Measurements from ENCODE around the gene TLCD3B. TPM values are rescaled to one million over a fixed set of nuclear protein-coding genes. Genes with fewer than 3 reads are reported as not detected.
A peak's percentile ranks its signal among the peaks of the same experiment; 100 is the strongest.

Gene TLCD3B
- total RNA-seq, 4 donors from 2014 or later: 0.54 to 0.79 TPM; not detected in 2

DNA sequence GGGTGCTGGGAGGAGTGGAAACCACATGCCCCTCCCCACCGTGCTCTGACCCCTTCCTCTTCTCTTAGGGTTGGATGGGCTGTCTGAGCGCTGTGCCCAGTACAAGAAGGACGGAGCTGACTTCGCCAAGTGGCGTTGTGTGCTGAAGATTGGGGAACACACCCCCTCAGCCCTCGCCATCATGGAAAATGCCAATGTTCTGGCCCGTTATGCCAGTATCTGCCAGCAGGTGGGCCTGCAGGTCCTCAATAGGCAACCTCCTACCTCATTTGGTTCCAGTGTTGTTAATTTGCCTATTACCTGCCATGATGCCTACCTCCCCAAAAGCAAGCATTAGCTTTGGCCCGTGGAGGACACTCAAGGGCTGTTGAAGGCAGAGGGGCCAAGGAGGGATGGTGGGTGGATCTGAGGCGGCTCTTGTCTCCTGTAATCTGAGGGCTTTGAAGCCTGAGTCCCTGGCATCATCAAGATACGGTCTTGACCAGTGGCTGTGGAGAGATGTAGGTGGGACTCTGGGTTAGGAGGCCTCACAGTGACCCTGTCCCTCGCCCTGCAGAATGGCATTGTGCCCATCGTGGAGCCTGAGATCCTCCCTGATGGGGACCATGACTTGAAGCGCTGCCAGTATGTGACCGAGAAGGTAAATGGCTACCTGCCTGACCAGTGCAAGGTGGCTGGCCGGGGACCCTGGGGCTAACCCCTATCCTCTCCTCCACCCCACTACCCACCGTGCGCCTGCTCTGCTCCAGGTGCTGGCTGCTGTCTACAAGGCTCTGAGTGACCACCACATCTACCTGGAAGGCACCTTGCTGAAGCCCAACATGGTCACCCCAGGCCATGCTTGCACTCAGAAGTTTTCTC is 37.9 kb upstream of the TLCD3B start:
- H3K4me3 ChIP-seq (replicated peaks in 1 of 3): no peak overlapping the region
- H3K36me3 ChIP-seq: peaks cover 48 to 59% of the 10 kb centered on the region in 2 donors

DNA sequence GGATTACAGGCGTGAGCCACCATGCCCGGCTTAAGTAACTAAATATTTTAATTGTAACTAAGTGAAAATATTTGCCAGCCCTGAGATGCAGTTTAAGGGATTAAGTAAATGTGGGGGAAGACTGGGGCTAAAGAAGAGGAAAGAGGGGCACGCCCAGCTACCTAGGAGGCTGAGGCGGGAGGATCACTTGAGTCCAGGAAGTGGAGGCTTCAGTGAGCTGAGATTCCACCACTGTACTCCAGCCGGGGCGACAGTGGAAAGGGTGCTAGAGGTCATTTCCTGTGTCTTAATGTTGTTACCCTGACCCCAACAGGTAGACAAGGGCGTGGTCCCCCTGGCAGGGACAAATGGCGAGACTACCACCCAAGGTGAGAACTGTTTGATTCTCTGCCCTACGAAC is 37.3 kb upstream of the TLCD3B start:
- peaks cover 22 to 36% of the 10 kb centered on the region in 2 donors for H3K4me1 ChIP-seq
- H3K27ac ChIP-seq: no peak overlapping the region
- H3K36me3 ChIP-seq: peaks cover 48 to 59% of the 10 kb centered on the region in 2 donors
- no peaks in the 10 kb centered on the region for H3K27me3 ChIP-seq
- DNase-seq: no peak
- no peak overlapping the region for H3K4me3 ChIP-seq (replicated peaks in 1 of 3)
- intact Hi-C loops (cut with DNase I): no loop called here
- TF ChIP-seq POLR2A (IDR thresholded peaks at IDR 0.05): no peak
- TF ChIP-seq, protein P1, sequence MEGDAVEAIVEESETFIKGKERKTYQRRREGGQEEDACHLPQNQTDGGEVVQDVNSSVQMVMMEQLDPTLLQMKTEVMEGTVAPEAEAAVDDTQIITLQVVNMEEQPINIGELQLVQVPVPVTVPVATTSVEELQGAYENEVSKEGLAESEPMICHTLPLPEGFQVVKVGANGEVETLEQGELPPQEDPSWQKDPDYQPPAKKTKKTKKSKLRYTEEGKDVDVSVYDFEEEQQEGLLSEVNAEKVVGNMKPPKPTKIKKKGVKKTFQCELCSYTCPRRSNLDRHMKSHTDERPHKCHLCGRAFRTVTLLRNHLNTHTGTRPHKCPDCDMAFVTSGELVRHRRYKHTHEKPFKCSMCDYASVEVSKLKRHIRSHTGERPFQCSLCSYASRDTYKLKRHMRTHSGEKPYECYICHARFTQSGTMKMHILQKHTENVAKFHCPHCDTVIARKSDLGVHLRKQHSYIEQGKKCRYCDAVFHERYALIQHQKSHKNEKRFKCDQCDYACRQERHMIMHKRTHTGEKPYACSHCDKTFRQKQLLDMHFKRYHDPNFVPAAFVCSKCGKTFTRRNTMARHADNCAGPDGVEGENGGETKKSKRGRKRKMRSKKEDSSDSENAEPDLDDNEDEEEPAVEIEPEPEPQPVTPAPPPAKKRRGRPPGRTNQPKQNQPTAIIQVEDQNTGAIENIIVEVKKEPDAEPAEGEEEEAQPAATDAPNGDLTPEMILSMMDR (IDR thresholded peaks at IDR 0.05): no peak
- WGBS, 2 donors: 91 to 93% methylated on average over 8 to 9 of the region's 9 CpGs
- H3K9me3 ChIP-seq: no peaks in the 10 kb centered on the region

More for the DNA sequence above, 37.9 kb upstream of the TLCD3B start:
- intact Hi-C loops (cut with DNase I): no loop called here
- Histone ChIP-seq H3K27ac (no peak overlapping the region), H3K9me3 (no peaks in the 10 kb centered on the region), H3K27me3 (no peaks in the 10 kb centered on the region), H3K4me1 (peaks cover 16 to 29% of the 10 kb centered on the region in 2 donors)
- WGBS, 2 donors: 78 to 88% methylated on average over 10 to 11 of the region's 17 CpGs
- no peak for TF ChIP-seq POLR2A (IDR thresholded peaks at IDR 0.05)
- TF ChIP-seq, protein P1 (IDR thresholded peaks at IDR 0.05): peak in 4 of 6 experiments; percentile 19 to 35 (median 30)
- no peak for DNase-seq

DNA sequence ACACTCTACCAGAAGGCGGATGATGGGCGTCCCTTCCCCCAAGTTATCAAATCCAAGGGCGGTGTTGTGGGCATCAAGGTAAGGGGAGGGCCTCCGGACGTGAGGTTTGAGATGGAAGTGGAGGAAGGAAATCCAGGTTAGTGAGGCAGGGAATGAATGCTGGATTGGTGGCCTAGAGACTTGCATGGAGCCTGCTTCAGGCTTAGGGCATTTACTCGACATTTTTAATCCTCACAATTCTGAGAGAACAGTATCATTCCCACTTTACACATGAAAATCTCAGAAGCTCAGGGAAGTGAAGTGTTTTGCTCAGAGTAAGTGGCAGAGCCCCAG is 36.5 kb upstream of the TLCD3B start:
- intact Hi-C loops (cut with DNase I): no loop called here
- no peaks in the 10 kb centered on the region for H3K9me3 ChIP-seq
- TF ChIP-seq, protein P1 (IDR thresholded peaks at IDR 0.05): no peak
- TF ChIP-seq POLR2A (IDR thresholded peaks at IDR 0.05): no peak
- WGBS, 2 donors: 89 to 90% methylated on average over 6 of the region's 6 CpGs
- no peaks in the 10 kb centered on the region for H3K27me3 ChIP-seq
- H3K4me3 ChIP-seq (replicated peaks in 1 of 3): peak overlapping the region in 1 of 3 donors; percentile 95
- peaks cover 24 to 38% of the 10 kb centered on the region in 2 donors for H3K4me1 ChIP-seq
- peaks cover 48 to 56% of the 10 kb centered on the region in 2 donors for H3K36me3 ChIP-seq
- H3K27ac ChIP-seq: no peak overlapping the region
- no peak for DNase-seq

DNA sequence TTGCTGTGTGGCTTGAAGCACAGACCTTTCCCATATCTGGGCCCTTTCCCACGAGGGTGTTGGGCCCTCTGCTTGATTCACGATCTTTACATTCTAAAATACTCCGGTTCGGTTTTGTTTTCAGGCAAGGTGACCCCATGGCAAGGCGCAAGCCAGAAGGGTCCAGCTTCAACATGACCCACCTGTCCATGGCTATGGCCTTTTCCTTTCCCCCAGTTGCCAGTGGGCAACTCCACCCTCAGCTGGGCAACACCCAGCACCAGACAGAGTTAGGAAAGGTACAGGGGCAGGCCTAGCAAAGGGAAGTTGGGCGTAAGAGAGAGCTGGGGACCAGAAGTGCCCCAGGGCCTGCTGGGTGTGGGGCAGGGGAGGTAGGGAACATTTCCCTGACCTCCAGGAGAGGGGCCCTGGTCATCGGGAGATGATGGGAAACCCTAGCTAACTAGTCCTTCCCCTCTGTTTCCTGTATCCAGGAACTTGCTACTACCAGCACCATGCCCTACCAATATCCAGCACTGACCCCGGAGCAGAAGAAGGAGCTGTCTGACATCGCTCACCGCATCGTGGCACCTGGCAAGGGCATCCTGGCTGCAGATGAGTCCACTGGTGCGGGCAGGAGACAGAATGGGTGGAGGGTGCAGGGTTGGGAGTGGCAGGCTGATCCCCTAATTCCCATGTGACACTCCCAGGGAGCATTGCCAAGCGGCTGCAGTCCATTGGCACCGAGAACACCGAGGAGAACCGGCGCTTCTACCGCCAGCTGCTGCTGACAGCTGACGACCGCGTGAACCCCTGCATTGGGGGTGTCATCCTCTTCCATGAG is 35.9 kb upstream of the TLCD3B start:
- intact Hi-C loops (cut with DNase I): no loop called here
- TF ChIP-seq, protein P1 (IDR thresholded peaks at IDR 0.05): no peak
- TF ChIP-seq POLR2A (IDR thresholded peaks at IDR 0.05): no peak
- H3K27me3 ChIP-seq: no peaks in the 10 kb centered on the region
- peak; percentile 21 to 37 for DNase-seq
- H3K4me1 ChIP-seq: peaks cover 24 to 38% of the 10 kb centered on the region in 2 donors
- H3K9me3 ChIP-seq: no peaks in the 10 kb centered on the region
- H3K27ac ChIP-seq: peak overlapping the region; percentile 78 to 99 (median 97)
- WGBS, 2 donors: 66 to 70% methylated on average over 17 to 21 of the region's 21 CpGs
- H3K4me3 ChIP-seq (replicated peaks in 1 of 3): peak overlapping the region; percentile 86 to 97 (median 95)
- peaks cover 46 to 50% of the 10 kb centered on the region in 2 donors for H3K36me3 ChIP-seq

All from thyroid gland (tissue), 4 donors.